DMS79 treated with DMSO at 0.1 percent for 48 hours (cell line): ENCODE measurements around the gene ZBTB40.
A peak's percentile ranks its signal among the peaks of the same experiment; 100 is the strongest.

ENCODE experiments used
- DNase-seq: peaks from one replicate; lab custom pipeline; 2025; lab: John Stamatoyannopoulos, UW

Gene ZBTB40

DNA sequence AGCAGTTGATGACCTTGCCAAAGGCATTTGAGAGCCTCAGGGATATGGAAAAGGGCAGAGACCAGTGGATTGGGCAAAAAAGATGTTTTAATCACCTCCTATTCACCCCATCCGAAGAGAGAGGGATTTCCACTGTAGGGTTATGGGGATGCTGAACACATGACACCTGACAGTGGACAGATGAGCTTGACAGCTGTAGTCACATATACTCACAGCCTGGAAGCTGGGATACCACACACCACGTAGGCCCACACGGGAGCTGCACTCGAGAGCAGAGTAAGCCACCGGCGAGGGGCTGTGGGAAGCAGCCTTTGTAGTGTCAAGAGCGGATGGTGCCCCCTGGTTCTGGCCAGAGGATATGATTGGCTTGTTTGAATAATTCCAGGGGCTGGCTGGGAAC is 20.0 kb downstream of the ZBTB40 start:
- no peak for DNase-seq

- DNase-seq: no peak
Observed at GRCh38 chr1:22472596-22472995, 20.9 kb downstream of the ZBTB40 start.

DNA sequence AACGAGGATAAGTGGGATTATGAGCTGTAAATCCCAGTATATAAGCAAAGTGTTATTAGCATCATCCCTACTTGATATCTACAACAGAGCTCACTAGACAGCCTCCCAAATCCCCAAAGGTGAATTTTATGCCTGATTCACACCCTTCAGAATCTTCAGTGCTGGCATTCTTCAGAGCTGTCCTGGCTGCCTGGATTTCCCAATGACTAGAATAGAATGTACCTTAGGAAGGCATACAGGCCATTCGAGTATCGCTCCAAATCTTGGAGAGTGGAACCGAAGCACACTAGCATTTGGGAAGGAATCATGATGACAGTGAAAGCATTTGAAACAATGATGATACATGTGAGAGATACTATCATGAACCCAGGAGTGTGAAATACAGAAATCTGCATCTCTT is 22.3 kb downstream of the ZBTB40 start:
- no peak for DNase-seq

GRCh38 chr1:22476566-22476965 is 24.9 kb downstream of the ZBTB40 start:
- no peak for DNase-seq

GRCh38 chr1:22483121-22483520 is 31.5 kb downstream of the ZBTB40 start:
- no peak for DNase-seq

DNA sequence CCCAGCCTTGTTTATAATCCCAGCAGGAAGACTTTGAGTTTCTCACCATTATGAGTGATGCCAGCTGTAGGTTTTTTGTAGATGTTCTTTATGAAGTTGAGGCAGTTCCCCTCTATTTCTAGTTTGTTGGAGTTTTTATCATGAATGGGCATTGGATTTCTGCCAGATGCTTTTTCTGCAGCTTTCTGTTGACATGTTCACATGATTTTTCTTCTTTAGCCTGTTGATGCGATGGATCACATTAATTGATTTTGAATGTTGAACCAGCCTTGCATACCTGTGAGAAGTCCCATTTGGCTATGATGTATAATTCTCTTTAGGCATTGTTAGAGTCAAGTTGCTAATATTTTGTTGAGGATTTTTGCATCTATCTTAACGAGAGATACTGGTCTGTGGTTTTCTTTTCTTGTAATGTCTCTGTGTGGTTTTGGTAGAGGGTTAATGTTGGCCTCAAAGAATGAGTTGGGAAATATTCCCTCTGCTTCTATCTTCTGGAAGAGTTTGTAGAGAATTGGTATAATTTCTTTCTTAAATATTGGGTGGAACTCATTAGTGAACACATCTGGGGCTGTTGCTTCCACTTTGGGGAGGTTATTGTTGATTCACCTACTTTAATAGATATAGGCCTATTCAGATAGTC is 33.2 kb downstream of the ZBTB40 start:
- no peak for DNase-seq

- DNase-seq: no peak
Observed at GRCh38 chr1:22485431-22485830, 33.8 kb downstream of the ZBTB40 start.

DNA sequence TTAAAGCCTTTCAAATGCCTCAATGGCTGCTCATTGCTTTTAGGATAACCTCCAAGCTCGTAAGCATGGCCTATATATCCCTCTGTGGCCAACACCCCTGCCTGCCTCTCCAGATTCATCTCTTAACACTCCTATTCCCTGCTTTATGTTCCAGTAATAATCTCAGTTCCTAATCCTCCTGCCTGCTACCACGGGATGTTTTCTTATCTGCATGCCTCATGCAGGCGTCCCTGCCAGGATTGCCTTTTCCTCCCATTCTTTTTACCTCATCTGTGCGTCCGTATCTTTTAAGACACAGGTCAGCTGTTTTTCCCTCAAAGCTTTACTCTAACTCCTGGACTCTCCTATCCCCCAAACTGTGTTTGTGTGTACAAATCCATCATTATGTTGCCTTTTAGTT is 36.1 kb downstream of the ZBTB40 start:
- no peak for DNase-seq

GRCh38 chr1:22488319-22488718 is 36.7 kb downstream of the ZBTB40 start:
- DNase-seq: no peak

DNA sequence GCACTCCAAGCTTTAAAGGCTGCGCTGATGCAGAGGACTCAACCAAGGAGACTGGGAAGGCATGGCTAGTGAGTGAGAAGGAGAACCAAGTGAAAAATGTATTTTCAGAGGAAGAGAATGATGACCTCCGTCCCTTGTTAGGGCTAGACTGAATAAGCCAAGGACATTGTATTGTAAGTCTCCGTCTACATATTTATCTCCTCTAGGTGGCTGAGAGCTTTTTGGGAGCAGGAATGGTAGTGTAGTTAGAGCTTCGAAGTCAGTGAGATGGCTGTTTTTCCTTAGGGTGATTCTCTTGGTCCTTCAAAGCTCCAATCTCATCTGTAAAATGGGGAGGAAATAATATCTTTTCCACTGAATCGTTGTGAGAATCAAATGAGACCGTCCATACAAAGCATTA is 37.6 kb downstream of the ZBTB40 start:
- DNase-seq: no peak

DNA sequence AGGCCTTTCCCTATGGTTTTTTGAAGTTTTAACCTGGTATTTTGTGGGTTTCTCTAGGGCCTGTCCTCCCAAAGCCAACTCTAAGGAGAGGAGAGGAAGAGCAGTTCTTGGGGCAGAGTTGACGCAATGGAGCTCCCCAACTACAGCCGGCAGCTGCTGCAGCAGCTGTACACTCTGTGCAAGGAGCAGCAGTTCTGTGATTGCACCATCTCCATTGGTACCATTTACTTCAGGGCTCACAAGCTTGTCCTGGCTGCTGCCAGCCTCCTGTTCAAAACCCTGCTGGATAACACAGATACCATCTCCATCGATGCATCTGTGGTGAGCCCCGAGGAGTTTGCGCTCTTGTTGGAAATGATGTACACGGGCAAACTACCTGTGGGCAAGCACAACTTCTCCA is 38.2 kb downstream of the ZBTB40 start:
- no peak for DNase-seq

DNA sequence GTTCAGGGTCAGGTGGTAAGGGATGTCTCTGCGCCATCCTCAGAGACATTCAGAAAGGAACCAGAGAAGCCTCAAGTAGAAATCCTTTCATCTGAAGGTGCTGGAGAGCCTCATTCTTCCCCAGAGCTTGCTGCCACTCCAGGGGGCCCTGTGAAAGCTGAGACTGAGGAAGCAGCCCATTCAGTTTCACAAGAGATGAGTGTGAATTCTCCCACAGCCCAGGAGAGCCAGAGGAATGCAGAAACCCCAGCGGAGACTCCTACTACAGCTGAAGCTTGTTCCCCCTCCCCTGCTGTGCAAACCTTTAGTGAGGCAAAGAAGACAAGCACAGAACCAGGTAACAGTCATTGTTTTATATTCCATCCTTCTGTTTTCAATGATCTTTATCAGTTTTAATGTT is 38.7 kb downstream of the ZBTB40 start:
- no peak for DNase-seq

DNA sequence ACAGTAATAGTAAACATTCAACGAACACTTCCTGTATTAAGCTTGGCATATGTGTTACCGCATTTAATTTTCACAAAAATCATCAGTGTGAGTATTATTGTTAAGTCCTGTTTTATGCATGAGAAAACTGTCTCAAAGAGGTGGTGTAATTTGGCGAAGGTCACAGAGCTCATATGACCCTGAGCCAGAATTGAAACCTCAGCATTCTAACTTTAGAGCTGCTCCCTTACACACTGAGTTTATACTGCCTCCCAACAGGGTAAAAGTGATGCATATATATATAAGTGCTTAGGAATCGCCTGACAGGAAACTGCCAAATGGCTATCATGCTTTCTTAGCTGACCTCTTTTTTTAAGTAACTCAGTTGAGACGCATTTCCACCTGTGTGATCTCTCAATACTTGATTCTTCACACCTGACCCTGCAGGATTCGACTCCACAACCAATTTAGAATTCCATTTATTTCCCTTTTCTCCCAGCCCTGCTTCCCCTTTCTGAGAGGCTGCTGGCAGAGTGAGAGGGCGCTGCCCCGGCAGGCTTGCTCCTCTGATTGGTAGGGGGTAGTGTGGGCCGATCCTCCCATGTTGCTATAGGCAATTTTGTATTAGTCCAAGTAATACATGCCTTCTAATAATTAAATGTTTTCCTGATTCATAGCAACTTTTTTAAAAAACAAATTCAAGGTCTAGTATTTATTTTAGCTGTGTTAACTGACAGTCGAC is 40.5 kb downstream of the ZBTB40 start:
- DNase-seq: no peak

- DNase-seq: no peak
Observed at GRCh38 chr1:22494144-22494543, 42.5 kb downstream of the ZBTB40 start.

- no peak for DNase-seq
Observed at GRCh38 chr1:22494943-22495579, 43.4 kb downstream of the ZBTB40 start.

DNA sequence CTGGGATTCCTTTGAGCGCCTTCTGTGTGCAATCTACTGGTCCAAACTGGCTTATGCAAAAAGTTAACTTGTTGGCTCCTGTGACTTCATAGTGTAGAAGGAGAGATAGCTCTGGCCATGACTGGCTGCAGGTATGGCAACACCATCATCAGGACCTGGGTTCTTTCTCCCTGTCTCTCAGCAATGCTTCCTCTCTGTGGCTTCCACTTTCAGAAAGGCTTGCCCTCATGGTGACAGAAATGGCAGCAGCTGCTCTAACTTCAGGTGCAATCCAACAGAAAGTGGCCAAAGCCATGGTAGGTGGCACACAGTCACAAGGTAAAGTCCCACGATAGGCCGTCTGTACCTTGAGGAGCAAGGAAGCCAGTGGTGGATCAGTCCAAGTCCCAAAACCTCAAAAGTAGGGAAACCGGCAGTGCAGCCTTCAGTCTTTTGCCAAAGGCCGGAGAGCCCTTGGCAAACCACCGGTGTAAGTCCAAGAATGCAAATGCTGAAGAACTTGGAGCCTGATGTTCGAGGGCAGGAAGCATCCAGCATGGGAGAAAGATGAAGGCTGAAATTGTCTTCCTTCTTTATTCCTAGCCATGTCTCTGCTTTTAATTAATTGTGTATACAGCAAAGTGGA is 45.0 kb downstream of the ZBTB40 start:
- DNase-seq: no peak

GRCh38 chr1:22498463-22498862 is 46.8 kb downstream of the ZBTB40 start:
- no peak for DNase-seq

DNA sequence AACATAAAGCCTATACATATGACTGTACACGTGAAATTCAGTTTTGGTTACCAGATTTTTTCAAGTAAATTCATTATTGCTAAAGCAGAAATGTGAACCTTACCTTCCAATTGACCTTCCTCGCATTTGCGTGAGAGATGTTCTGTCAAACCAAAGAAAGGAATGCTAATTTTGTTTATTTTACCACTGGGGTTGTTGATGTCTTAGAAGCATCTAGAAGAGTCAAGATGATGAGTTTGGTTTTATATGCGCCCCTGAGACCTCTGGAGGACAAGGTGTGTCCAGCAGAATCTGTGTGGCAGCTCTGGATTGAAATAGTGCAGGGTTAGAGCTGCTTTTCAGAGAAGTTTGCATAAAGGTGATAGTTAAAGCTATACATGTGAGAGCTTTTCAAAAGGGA is 48.4 kb downstream of the ZBTB40 start:
- DNase-seq: no peak

DNA sequence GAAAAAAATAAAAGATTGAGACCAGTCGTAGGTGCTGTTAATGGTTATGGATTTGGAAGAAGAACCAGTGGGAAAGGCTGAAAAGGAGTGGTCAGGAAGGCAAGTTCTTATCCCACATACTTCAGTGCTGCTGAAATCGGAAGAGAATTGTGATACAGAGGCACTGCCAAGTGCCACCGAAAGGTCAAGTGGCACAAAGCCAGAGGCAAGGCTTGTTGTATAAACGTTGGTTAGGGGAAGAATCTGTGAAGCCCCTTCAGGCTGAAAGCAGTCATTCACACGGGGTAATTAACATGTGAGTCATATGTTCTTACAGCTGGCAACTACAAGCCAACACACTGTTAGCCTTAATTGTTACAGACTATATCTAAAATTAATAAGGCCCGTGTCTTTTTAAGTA is 48.8 kb downstream of the ZBTB40 start:
- DNase-seq: peak; percentile 84

GRCh38 chr1:22502202-22502601 is 50.6 kb downstream of the ZBTB40 start:
- no peak for DNase-seq

DNA sequence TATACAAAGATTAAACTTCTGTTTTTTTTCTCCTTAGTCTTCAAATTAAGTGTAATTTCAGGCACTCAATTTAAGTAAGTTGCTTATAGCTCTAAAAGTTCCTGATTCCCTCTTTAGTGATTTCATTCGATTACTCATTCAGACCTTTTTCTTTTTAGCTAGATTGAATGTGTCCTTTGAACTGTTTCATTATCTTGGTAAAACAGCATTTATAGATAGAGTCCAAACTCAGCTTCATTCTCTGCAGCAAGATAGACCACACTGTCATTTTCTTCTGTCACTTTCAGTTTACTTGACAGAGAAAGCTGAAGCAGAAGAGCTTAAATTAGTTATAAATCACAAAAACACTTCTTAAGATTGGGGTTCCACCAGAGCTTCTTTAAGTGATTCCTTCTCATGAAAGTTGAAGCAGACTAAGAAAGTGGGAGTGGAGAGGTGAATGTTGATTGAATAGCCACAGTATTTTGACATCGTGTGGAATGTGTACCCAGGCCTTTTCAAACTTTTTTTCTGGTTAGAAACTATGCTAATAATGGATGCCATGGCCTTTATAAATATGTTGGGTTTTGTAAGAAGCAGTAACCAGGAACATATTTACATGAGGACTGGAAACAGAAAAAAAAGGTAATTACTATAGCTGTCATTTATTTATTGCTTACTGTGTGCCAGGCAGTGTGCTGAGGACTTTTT is 52.2 kb downstream of the ZBTB40 start:
- DNase-seq: no peak

DNA sequence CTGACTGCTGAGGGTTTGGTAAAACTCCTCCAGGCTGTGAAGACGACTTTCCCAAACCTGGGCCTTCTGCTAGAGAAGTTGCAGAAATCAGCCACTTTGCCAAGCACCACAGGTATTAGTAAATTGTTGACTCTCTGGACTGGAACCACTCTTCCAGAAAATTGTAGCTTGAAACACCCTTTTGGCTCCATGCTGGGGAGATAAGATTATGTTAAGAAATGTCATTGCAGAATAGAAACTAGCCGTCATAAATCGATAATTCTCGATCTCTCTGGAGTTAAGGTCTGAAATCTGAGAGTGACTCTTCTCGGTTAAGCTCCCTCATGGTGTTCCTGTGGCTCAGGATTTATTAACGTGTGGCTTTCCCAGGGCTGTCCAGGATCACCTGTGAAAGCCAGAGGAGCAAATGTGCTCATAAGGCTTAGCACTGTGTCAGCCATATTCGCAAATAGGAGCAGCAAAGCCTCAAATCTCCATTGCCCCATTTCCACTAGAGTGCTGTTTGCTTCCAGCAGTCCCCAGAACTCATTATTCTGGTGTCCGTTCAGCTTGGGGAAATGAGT is 54.6 kb downstream of the ZBTB40 start:
- peak; percentile 70 for DNase-seq
